GM21526 (cell line): ENCODE data around the gene CCDC127.

Experiments
- ATAC-seq: cut with Tn5 transposase; IDR thresholded peaks from one replicate; pipeline ENCODE4 v1.9.1; 2021; ENCODE audit warnings: moderate library complexity; ENCODE audit not compliant: unreplicated experiment, low FRiP score

CCDC127 gene

DNA sequence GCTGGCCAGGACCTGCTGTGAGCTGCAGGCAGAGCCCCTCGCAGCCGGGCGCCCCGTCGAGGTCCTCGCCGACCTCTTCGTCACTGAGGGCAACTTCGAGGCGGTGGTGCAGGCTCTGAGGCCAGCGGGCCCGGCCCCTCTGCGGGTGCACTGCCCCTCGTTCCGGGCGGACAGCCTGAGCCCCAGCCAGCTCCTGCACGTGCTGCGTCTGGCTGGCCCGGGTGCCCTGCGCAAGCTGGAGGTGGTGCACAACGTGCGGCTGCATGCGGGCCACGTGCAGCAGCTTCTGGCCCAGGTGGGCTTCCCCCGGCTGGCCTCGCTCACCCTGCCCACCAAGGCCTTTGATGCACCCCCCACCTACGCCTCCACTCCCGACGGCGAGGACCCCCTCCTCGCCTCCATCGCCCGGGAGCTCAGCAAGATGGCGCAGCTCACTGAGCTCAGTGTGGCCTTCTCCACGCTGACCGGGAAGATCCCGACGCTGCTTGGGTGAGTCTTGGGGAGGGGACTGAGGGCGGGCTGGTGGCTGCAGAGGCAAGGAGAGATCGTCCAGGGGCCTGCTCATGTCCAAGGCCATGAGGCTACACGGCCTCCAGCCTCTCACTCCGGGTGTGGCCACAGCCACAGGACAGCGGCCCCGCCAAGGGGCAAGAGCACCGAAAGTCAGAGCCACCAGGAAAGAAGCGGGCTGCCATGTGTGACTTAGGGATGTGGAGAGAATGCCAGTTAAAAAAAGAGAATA is 25.8 kb downstream of the CCDC127 start:
- no peak for ATAC-seq

DNA sequence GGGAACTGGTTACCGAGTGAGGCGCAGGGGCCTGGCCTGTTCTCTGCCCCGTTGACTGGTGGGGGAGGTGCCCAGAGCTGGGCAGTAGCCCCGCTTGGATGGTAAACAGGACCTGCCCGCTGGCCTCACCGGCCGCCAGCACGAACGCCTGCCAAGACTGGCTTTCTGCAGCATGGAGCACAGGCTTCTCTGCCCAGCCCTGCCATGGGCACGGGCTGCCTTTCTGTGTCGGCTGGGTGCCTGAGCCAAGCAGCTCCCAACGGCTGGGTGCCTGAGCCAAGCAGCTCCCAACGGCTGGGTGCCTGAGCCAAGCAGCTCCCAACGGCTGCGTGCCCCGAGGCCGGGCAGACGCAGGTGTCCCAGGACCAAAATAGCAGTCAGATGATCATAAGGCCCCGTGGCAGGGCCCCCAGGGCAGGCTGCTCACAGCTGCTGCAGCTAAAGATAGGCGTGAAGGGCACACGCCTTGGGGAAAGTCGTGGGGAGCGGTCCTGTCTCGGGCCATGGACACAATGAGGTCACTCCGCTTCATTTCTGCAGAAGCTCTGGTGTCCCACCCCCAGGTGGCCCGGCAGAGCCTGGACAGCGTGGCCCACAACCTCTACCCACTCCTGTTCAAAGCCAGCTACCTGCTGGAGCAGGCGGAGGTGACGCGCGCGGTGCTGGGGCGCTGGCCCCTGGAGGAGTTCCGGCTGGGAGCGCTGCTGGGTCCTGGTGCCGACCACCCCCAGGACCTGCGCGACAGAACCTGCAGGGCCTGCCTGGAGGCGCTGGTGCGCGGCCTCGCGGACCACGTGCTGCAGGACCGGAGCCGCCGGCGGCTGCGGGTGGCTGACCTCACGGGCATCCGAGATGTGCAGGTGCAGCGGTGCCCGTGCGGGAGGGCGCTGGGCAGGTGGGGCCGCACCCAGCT is 26.7 kb downstream of the CCDC127 start, which contains the start of gene LRRC14B:
Gene LRRC14B, plus strand, starts transcription at position 460 of the 913 bp plus-strand sequence. Its CDS starts 44 bp downstream, at position 504.
- ATAC-seq = peak; percentile 35

DNA sequence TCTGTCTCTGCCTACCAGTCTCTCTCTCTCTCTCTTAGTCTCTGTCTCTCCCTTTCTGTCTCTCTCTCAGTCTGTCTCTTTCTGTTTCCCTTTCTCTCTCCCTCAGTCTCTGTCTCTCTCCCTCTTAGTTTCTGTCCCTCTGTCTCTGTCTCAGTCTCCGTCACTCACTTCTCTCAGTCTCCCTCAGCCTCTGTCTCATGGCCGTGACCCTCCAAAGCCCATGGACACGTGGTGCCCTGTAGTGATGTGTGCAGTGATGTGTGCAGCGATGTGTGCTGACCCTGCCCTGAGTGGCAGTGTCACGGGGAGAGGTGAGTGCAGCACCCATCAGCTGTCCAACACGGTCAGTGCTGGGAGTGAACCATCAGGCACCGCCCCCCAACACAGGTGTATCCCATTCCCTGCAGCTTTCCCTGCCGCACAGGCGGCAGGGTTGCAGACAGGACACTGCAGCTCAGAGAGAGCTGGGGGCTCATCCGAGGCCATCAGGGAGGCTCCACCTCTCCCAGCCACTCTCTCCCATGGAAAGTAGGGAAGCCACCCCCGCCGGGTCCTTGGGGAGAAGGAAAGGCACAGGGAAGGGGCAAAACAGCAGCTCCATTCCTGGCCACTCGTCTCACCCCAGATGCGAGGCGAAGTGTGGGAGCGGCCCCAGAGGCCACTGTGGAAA is 27.5 kb downstream of the CCDC127 start:
- peak; percentile 32 for ATAC-seq

DNA sequence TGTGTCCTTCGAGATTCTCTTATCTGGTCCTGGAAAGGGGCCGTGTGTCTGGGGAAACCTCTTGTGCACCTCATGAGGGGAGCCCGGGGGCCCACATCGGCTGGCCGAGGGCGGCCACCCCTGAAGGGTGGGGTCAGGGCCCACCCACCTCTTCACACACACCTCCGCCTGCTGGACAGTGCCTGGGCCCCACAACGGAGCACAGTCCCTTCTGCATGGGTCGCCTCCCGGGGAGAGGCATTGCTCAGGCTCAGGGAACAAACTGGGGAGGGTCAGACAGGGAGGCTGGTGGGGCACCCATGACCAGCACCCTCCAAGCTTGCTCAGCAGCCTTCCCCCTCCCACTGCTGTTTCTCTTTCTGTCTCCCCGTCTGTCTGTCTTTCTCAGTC is 28.0 kb downstream of the CCDC127 start:
- no peak for ATAC-seq

DNA sequence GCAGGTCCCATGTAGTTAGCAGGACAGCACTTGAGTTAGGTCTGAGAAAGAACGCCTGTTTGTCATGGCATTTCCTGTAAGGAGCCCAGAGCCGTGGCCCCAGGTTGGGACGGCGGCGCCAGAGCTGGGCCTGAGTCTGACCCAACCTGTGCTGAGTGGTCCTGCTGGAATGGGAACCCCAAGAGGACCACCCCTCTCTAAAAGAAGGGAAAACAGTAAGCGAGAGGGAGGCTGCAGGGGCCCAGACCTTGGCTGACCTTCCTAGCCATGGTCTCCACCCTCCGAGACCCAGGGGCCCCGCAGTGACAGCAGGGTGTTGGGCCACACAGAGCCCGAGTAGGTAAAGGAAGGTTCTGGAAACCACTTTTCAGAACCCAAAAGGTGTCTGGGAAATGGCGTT is 28.5 kb downstream of the CCDC127 start:
- no peak for ATAC-seq

DNA sequence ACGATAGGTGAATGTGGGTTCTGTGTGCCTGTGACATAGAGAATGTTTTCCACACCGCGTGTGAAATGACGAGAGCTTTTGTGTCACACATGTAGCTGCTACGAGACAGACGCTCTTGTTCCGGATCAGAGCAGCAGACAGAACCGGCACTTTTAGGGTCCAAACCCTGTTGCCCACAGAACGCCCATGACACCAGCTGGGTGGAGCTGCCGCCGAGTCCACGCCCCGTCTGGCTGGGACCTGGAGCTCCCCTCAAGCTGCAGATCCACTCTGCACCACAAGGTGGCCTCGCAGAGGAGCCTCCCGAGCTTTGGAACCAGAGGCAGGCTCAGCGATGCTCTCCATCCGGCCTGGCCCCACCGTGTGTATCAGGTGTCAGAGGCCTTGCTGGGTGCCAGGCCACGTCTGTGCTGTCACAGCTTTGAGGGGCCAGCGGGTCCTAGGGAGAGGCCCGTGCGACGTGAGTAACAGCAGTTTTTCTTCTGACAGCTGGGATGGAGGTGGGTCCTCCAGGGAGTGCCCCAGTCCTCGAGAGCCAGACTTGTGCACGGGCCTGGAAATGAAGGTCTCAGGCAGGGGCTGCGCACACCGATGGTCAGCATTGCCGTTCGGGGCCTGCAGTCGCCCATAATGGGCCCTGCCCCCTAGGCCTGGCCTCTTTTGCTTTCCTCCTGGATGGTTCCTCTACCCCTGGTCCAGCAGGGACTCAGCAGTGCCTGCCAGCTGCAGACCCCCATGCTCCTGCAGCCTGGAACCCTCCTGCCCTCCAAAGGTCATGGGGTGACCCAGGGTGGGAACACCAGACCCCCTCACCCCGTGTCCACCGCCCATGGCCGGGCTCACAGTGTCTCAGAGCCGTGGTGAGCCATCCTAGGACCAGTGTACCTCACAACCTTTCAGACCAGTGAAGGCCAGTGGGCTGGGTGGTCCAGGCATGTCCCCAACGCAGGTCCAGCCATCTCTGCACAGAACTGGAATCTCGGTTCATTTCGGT is 29.2 kb downstream of the CCDC127 start:
- peak; percentile 81 for ATAC-seq

DNA sequence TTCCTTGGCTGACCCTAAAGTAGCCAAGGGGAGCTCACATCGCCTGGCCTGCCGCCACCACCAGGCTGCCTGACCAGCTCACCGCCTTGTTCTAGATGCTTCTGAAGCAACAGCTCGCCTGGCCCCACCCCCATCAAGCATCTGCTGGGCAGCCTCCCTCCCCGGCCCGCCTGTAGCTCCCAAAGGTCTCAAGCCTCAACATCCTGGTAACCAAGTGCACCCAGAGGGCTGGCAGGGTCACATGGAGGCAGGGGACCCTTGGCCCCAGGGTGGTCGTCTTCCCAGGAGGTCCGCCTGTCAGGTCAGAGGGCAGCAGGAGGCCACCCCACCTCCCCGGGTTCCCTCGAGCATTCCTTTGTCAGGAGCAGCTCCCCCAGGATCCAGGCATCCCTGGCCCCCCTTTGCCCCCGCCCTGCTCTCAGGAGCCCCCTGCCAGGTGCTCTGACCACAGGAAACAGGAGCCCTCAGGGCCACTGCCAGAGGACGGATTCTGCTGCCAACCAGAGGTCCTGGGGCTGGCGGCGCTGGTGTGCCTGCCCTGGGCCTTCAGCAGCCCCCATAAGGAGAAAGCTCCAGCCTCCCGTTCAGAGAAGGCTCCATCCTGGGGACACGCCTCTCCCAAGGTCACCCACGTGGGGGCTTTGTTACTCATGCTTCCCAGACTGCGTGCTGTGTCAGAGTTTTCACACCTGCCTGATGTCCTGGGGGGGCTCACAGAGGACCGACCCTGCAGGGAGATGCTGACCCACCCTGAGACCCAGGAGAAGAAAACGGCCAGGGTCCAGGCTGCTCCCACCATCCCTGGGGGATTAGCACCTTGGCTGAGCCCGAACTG is 30.1 kb downstream of the CCDC127 start:
- no peak for ATAC-seq

DNA sequence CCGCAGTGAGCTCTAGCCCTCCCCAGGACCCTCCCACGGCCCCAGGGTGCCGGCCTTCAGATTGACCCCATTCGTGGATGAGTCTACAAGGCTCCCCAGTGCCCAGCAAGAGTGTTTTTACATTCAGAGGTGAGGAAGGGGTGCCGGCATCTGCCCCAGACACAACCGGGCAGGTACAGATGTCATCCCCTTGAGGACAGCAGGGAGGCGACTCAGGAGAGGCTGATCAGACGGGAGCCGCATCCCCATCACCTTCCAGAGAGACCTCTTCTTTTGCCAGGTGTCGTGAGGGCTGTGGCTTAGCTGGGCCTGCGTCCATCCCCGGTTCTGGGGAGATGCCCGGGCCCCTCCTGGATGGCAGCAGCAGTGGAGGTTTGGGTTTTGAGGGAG is 30.9 kb downstream of the CCDC127 start:
- no peak for ATAC-seq

DNA sequence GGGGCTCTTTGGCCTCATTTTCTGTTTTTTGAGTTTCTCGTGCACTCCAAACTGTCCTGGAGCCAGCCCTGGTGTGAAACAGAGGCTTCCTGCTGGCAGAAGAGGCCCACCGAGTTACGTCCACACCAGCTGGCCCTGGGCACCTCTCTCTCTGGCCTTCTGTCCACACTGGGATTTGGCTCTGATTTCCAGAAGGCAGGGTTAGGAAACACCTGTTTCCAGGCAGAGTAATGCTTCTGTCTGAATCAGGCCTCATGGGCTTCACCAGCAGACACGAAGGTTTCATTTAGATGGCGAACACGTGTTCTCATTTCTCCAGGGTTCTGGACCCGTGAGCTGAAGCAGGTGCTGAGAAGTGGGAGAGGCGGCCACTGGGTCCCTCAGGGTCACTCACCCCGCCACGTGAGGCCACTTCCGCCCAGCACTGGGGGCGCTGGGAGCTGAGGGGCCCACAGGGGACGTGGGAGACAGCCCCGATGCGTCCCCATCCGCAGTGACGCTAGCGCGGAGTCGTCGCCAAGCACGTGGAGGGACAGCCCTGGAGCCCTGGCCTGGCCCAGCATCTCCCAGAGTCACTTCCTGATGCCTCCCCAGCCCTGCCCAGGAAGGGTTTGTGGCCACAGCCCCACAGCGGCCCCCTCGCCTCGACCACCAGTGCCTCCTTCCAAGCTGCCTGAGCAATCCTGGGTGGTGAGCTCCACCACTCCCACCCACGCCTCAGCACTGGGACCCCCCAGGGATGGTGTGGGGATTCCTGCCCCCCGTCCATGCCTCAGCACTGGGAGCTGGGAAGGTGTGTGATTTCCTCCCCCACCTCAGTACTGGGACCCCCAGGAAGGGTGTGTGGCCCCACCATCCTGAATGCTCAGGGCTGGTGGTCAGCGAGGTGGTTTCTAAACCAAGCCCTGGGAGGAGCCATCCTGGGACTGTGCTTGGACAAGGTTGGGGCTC is 31.6 kb downstream of the CCDC127 start:
- no peak for ATAC-seq

DNA sequence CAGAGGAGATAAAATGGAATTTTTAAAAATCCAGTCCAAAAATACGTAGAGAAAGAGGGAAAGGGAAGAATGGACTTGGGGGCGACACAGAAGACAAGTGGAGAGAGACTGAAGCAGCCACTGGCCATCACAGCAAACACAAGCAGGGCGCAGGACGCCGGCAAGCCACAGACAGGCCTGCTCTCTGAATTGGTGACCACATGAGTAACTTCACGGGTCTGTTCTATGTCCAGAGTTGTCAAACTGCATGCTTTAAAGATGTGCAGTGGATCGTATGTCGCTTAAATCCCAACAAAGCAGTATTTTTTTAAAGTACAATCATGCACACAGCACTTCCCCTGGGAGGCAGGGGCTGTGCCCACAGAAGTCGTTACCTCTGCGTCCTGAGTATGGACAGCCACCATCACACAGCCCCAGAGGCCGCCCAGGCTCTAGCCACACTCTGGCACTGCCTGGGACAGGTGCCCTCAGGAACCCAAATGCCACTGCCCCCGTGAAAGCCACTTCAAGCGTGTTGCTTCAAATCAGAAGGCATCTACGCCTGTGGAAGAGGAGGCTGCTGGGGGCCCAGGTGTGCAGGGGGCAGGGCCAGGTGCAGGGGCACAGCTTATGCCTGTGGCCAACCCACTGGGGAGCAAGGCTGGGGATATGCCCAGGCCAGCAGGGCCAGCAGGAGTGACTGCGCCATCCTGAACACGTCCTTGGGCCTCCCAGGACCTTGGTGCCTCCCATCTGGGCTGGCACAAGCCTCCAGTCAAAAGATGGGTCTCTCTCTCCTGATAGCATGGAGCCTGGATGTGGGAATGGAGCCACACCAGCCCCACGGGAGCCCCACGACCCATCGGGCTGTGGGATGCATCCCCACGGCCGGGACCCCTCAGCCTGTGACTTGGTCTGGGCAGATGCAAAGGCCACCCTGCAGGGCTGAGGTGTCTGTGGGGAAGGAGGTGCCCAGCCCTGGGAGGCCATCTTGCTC is 32.6 kb downstream of the CCDC127 start:
- ATAC-seq = no peak

DNA sequence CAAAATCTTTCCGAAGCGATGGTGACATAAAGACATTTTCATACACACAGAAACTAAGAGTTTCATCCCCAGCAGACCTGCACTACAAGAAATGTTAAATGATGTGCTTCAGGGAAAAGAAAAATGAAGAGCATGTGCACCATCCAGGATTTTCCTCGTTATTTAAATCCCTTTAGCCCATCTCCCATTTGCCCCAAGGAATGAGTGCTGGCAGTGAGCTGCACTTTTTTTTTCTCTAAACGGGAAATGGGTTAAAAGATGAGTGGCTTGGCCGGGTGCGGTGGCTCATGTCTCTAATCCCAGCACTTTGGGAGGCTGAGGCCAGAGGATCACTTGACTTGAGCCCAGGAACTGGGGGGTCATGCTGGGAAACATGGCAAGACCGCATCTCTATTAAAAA is 33.5 kb downstream of the CCDC127 start:
- no peak for ATAC-seq

DNA sequence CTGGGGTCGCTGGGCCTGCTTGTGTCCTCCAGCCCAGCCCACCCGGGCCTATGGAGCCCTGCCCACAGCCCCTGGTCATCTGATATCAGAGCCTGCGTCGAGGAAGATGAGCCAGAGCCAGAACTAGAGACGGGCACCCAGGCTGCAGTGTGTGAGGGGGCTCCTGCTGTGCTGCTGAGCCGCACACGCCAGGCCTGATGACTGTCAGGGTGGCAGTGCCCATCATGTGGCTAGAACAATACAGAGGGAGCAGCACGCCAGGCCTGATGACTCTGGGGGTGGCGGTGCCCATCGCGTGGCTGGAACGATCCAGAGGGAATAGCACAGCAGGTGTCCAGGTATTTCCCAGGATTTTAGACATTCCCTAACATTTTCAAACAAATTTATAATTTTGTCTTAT is 35.8 kb downstream of the CCDC127 start:
- ATAC-seq = no peak

DNA sequence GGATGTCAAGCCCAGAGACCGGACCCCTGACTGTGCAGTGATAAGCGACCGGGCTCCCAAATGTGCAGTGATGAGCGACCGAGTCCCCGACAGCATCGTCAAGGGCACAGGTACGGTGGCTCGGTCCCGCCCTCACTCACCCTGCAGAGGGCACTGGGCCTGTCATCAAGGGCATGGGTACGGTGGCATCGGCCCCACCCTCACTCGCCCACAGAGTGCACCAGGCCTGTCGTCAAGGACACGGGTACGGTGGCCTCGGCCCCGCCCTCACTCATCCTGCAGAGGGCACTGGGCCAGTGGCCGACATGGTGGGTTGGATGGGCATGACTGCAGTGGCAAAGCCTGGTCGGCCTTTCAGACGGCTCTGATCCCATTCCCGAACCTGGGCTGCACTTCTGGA is 36.4 kb downstream of the CCDC127 start:
- no peak for ATAC-seq

DNA sequence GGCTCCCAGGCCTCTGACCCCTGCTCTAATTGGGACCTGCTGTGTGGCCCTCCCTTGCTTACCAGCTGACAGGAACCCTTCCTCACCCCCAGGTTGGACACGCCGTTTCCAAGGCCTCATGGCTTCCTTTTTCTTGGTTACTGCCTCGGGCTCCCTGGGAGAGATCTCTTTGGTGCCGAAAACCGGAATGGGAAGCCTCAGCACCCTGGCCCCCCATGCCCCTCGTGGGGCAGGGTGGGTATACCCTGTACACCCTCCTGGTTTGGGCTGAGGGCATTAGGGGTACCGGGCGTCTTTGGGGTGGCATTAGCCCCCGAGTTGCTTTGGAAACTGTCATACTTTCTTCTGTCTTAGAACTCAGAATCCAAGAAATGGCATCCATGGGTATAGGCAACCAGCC is 36.8 kb downstream of the CCDC127 start:
- no peak for ATAC-seq

DNA sequence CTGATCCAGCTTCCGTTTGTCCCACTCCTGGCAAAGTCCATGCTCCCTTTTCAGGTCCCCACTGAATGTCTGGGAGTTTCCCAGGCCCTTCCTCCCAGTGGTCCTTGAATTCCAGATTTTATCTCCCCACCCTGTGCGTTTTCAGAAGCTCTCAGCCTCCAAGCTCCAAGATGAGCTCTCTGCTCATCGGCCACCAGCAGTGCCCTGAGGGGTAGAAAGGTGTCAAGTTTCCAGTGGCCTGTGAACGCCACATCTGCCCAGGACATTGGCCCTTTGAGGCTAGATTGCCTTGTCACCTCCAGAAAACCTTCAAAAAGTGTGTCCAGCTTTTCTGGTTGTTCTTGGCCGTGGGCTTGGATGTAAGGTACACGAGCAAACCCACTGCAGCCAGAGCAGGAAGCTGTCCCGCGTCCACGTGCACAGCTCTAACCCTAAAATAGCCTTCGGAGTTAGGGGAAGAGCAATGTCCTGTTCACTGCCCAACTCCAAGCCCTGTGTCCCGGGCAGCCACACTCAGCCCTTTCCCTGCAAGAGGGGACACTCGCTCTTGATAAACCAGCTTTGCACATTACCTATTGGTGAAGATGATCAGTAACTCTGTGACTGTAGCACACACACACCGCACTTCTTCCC is 37.6 kb downstream of the CCDC127 start:
- ATAC-seq = no peak

DNA sequence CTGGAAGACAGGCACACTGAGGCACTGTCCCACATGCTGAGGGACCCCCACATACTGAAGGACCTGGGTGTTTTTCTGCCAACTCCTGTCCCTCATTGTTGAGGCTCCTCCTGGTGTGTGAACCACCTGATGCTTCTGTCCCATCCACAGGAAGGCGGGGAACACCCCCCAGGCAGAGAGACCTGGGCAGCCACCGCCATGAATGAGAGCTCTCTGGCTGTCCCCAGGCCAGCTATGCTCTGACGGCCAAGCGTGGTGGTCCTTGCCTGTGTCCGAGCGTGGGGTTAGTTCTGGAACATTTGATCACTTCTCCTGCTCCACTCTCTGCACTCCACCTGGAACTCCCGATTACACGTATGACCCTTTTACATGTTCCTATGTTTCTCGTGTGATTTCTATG is 38.6 kb downstream of the CCDC127 start:
- ATAC-seq = no peak
